Retinal pigment epithelial cell (primary cell): ENCODE results near the gene ERC2.

Experiments used
- DNase-seq: peaks from one replicate; pipeline ENCODE4 v3.0.0-alpha.2; 2010; ENCODE audit warnings: low read depth
- H3K4me3 ChIP-seq: 2 replicates; pipeline ENCODE4 v1.5.1; 2011; ENCODE audit warnings: mild to moderate bottlenecking, low read length, control low read depth, moderate library complexity
- TF ChIP-seq, protein P1 (sequence below): conservative IDR thresholded peaks from 2 replicates; pipeline ENCODE4 v1.5.1; 2011; ENCODE audit warnings: low read depth, low read length, control low read depth, inconsistent platforms

ERC2 gene

DNA sequence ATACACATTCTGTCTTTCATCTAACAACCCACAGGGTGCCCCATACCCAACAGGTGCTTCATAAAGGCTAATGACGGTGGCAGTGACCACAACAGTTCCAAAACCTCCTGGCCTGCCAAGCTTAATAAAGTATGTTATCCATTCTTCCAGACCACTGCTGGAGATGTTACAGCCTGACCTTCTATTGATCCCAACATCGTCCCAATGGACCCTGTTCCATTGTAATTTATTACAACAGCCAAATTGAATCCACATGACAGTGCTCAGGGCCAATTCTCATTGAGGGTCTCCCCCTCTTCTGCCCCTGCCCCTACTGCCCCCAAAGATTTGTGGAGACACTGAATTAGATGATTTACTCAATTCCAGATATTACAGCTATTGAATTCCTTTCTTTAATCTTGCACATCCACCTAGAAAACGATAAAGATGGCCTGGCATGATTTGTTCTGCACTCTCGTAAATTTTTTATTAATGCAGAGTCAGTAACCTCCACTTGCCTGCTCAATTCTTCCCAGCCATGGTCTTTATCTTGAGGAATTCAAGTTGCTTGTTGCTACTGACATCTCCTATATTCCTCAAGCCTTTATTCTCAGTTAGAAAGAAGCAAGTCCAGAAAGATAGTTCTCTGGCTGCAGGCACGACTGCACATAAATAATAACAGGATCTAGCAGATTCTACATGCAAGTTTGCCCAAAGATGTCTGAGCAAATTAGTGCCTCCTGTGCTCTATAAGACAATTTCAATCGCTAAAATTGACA is 407.6 kb downstream of the ERC2 start:
- TF ChIP-seq, protein P1, sequence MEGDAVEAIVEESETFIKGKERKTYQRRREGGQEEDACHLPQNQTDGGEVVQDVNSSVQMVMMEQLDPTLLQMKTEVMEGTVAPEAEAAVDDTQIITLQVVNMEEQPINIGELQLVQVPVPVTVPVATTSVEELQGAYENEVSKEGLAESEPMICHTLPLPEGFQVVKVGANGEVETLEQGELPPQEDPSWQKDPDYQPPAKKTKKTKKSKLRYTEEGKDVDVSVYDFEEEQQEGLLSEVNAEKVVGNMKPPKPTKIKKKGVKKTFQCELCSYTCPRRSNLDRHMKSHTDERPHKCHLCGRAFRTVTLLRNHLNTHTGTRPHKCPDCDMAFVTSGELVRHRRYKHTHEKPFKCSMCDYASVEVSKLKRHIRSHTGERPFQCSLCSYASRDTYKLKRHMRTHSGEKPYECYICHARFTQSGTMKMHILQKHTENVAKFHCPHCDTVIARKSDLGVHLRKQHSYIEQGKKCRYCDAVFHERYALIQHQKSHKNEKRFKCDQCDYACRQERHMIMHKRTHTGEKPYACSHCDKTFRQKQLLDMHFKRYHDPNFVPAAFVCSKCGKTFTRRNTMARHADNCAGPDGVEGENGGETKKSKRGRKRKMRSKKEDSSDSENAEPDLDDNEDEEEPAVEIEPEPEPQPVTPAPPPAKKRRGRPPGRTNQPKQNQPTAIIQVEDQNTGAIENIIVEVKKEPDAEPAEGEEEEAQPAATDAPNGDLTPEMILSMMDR, result no peak
- H3K4me3 ChIP-seq, result no peak overlapping the region
- DNase-seq, result no peak

DNA sequence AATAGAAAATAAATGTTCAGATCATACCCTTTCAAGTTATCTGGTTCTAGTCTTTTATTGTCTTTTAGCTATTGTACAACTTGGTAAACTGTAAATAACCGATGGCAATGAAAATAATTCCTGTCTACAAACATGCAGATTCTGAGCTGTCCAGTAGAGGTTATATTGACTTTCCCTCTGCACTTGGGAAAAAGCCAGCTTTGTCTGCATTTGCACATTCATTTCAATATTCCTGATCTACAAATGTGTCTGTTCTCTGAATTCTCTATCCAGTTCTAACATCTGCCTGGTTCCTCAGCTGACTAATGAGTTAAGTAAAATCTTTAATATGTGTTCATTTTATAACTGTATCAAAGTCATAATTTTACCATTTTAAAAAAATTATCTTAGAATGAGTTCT is 408.5 kb downstream of the ERC2 start:
- TF ChIP-seq, protein P1, result no peak
- no peak overlapping the region for H3K4me3 ChIP-seq
- no peak for DNase-seq

DNA sequence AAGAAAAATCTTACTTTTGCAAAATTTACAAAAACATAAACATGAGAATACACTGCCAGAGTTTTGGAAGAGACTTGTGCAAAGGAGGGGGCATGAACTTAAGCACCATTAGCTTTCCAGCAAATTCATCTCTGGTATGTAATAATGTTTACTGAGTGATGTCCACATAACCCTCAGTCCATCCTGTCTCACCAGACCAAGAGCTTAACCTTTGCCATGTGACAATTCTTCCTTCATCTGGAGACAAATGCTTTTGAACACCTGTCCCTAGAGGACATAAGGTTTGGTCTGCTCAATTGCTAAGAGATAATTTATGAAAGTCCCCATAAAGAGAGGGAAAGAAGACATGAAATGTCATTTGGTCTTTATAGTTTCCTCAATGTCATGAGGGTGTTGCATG is 412.3 kb downstream of the ERC2 start:
- TF ChIP-seq, protein P1, result no peak
- no peak for DNase-seq
- no peak overlapping the region for H3K4me3 ChIP-seq

DNA sequence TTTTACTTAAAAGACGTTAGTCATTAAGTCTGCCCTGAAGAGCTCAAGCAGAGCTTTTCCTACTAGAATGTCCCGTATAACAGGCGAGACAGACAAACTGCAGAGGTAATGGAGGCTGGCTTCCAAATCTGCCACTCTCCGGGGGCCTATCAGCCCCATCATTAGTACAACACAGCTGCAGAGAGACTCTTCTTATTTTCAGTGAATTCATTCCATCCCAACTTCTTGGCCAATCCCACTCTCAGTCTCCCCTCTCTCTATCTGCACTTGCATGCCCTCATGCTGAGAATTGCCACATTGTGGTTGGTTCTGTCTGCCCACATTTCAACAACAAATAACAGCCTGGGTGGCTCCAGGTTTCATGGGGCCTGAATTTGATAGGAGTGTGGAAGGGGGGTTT is 412.7 kb downstream of the ERC2 start:
- TF ChIP-seq, protein P1, result no peak
- no peak overlapping the region for H3K4me3 ChIP-seq
- DNase-seq, result no peak

DNA sequence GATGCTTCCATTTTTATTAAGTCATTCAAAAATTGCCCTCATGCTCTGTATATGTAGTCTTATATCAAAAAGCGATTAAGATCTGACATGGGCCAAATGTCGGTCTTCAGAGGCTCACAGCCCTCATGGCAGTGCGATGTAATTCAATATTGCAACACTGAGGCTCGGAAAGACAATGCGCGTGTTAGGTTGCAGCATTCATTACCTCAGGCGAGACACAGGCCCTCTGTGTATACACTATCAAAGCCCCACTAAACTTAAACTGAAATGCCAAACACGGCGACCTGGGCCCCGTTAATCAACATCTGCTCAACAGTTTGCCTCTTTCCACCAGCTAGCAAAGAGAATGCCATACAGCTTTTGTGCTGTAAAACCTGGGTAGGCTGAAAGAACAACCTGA is 413.4 kb downstream of the ERC2 start:
- H3K4me3 ChIP-seq, result no peak overlapping the region
- DNase-seq, result no peak
- TF ChIP-seq, protein P1, result no peak

DNA sequence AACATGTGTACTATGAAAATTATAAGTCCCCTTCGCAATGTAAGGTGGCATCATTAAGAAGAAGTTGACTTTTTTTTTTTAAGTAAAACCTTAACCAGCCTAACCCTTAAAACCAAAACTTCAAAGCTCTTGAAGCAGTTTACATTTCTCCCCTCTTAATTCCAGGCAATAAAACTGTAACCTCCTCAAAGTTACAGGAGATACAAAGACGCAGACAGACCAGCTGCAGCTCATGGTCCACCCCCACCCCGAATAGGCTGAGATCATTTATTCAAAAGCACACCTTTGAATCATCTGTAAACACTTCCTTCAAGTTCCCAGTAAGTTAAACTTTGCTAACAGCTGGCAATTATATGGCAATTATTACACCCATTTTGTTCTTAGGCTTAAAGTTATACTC is 414.5 kb downstream of the ERC2 start:
- H3K4me3 ChIP-seq, result no peak overlapping the region
- no peak for DNase-seq
- TF ChIP-seq, protein P1, result no peak

DNA sequence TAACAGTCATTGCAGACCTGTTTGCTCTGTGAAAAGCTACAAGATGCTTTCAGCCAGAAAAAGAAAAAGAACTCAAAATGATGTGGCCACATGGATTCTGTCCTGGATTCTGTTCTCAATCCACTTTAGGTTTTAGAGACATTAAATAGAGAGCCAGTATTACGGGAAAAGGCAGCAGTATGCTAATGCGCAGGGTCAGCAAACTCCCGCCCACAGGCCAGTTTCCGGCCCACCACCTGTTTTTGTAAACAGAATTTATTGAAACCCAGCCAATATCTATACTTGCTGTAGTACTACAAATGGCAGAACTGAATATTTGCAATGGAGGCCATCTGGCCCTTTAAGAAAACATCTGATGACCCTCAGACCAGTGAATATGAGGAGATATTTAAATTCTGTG is 416.1 kb downstream of the ERC2 start:
- TF ChIP-seq, protein P1, result no peak
- H3K4me3 ChIP-seq, result no peak overlapping the region
- no peak for DNase-seq
